ENCODE results near the gene TP53I13. TPM values are rescaled to one million over a fixed set of nuclear protein-coding genes. Genes with fewer than 3 reads are reported as not detected.
"Not testable (repeated sequence)": the region's sequence is repeated elsewhere in the genome, so short reads cannot be mapped to it uniquely, and the experiment has no call there.

The TP53I13 gene, protein sequence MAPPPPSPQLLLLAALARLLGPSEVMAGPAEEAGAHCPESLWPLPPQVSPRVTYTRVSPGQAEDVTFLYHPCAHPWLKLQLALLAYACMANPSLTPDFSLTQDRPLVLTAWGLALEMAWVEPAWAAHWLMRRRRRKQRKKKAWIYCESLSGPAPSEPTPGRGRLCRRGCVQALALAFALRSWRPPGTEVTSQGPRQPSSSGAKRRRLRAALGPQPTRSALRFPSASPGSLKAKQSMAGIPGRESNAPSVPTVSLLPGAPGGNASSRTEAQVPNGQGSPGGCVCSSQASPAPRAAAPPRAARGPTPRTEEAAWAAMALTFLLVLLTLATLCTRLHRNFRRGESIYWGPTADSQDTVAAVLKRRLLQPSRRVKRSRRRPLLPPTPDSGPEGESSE
- total RNA-seq (2014; rRNA removed; shearing (Covaris generic)): 54.9 and 71.5 TPM in 2 replicates
- 96.2 and 112 TPM in 2 replicates for polyA plus RNA-seq (2015; cell fraction: cytosol; rRNA removed)
- 56.2 and 78.7 TPM in 2 replicates for polyA plus RNA-seq (2015; cell fraction: nucleus; rRNA removed)

- DNase-seq (ENCODE audit: low read depth, low spot score): peak; percentile 82
- in situ Hi-C loops (cut with HindIII; ENCODE audit: low pct_unique_long_range_greater_than_20kb, low sequenced_read_pairs): no loop called here
Observed at GRCh38 chr17:29568331-29569244, at the start of gene TP53I13. Gene TP53I13, plus strand, starts transcription at chr17:29568701. Its CDS starts 58 bp downstream, at chr17:29568759.

GRCh38 chr17:29524692-29525091 is 43.8 kb upstream of the TP53I13 start:
- no peak for DNase-seq (ENCODE audit: low read depth, low spot score)
- in situ Hi-C loops (cut with HindIII; ENCODE audit: low pct_unique_long_range_greater_than_20kb, low sequenced_read_pairs): no loop called here

GRCh38 chr17:29526322-29526721 is 42.2 kb upstream of the TP53I13 start:
- in situ Hi-C loops (cut with HindIII; ENCODE audit: low pct_unique_long_range_greater_than_20kb, low sequenced_read_pairs): no loop called here
- DNase-seq (ENCODE audit: low read depth, low spot score): no peak

GRCh38 chr17:29533976-29534375 is 34.5 kb upstream of the TP53I13 start:
- in situ Hi-C loops (cut with HindIII; ENCODE audit: low pct_unique_long_range_greater_than_20kb, low sequenced_read_pairs): no loop called here
- no peak for DNase-seq (ENCODE audit: low read depth, low spot score)

- in situ Hi-C loops (cut with HindIII; ENCODE audit: low pct_unique_long_range_greater_than_20kb, low sequenced_read_pairs): no loop called here
- DNase-seq (ENCODE audit: low read depth, low spot score): no peak
Observed at GRCh38 chr17:29544066-29544465, 24.4 kb upstream of the TP53I13 start.

DNA sequence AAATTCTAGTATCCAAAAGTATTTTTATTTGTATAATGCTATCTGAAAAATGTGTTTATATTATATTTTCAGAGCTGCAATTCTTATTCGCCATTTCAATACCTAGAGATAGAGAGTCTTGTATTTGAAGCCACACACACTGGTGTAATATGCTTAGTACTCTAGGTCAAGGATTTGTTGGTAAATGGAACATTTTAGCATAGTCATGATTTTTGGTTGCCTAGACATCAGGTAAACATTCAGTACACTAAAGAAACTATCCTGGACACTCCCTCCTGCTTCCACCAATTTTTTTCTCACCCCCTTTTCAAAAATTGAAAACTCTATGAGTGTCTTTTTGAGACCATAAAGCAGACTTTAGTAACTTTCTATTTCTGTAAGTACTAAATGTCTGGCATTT is 22.4 kb upstream of the TP53I13 start:
- no peak for DNase-seq (ENCODE audit: low read depth, low spot score)
- in situ Hi-C loops (cut with HindIII; ENCODE audit: low pct_unique_long_range_greater_than_20kb, low sequenced_read_pairs): no loop called here

DNA sequence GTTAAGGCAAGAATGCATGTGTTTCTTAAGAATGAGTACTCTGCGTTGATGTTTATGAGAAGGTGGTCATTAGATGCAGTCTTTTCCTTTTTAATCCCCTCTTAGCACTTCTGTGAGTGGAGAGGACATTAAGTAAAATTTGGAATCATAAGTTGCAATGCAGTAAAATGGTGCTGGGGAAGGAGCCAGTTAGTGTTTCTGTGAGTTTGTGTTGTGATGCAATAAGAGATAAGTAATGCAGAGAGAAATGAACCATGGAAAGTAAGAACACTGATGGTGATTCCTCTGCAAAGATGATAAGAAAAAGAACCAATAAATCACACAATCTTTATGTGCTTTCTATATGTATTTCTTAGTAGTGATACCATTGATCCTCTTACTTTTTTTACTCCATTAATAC is 21.7 kb upstream of the TP53I13 start:
- in situ Hi-C loops (cut with HindIII; ENCODE audit: low pct_unique_long_range_greater_than_20kb, low sequenced_read_pairs): no loop called here
- DNase-seq (ENCODE audit: low read depth, low spot score): no peak

- no peak for DNase-seq (ENCODE audit: low read depth, low spot score)
- in situ Hi-C loops (cut with HindIII; ENCODE audit: low pct_unique_long_range_greater_than_20kb, low sequenced_read_pairs): no loop called here
Observed at GRCh38 chr17:29549177-29549923, 19.2 kb upstream of the TP53I13 start.

- no peak for DNase-seq (ENCODE audit: low read depth, low spot score)
- in situ Hi-C loops (cut with HindIII; ENCODE audit: low pct_unique_long_range_greater_than_20kb, low sequenced_read_pairs): no loop called here
Observed at GRCh38 chr17:29555840-29556239, 12.7 kb upstream of the TP53I13 start.

DNA sequence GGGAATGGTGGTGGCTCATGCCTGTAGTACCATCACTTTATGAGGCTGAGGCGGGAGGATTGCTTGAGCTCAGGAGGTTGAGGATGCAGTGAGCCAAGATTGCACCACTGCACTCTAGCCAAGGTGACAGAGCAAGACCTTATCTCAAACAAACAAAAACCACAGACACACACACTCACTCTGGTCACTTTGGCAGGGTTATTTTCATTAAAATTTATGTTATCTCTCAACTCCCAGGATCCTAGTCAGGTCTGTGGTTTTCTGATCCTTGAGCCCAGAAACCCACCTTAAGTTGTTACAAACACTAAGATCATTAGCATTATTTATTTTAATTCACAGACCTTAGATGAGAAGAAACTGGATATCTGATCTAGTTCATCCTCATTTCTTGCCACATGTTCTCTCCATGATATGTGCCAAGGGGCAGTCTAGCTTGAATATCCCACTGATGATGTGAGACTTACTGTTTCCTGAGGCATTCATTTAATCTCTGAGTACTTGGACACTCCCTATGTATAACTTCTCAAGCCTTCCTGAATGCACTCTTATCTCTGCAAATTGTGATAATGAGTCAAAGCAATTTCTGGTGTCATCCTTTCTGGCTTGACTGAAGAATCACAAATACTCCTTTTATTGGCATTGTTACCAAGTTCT is 11.3 kb upstream of the TP53I13 start:
- no peak for DNase-seq (ENCODE audit: low read depth, low spot score)
- in situ Hi-C loops (cut with HindIII; ENCODE audit: low pct_unique_long_range_greater_than_20kb, low sequenced_read_pairs): no loop called here

- in situ Hi-C loops (cut with HindIII; ENCODE audit: low pct_unique_long_range_greater_than_20kb, low sequenced_read_pairs): no loop called here
Observed at GRCh38 chr17:29557739-29558116, 10.8 kb upstream of the TP53I13 start.

DNA sequence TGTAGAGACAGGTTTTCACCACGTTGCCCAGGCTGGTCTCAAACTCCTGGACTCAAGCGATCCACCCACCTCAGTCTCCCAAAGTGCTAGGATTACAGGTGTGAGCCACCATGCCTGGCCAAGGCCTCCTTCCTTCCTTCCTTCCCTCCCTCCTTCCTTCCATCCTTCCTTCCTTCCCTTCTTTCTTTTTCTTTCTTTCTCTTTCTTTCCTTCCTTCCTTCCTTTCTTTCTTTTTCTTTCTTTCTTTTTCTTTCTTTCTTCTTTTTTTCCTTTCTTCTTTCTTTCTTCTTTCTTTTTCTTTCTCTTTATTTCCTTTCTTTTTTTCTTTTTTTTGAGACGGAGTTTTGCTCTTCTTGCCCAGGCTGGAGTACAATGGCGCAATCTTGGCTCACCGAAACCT is 10.4 kb upstream of the TP53I13 start:
- DNase-seq (ENCODE audit: low read depth, low spot score); in situ Hi-C loops (cut with HindIII; ENCODE audit: low pct_unique_long_range_greater_than_20kb, low sequenced_read_pairs): not testable (repeated sequence)

More at GRCh38 chr17:29557739-29558116, 10.8 kb upstream of the TP53I13 start:
- no peak for DNase-seq (ENCODE audit: low read depth, low spot score)

DNA sequence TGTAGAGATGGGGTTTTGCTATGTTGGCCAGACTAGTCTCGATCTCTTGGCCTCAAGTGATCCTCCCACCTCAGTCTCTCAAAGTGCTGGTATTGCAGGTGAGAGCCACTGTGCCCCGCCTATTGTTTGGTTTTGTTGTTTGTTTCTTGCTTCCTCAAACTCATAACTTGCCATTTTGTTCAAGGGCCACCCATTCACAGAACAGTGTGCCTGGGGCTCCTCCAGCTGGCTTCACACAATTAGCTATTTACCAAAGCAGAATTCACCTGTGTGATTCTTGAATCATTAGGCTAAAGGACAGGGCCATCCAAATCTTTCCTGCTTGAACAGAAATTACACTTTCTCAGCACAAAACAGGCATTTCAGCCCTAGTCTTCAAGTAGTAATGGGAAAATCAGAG is 8.9 kb upstream of the TP53I13 start:
- in situ Hi-C loops (cut with HindIII; ENCODE audit: low pct_unique_long_range_greater_than_20kb, low sequenced_read_pairs): no loop called here

GRCh38 chr17:29560316-29560715 is 8.2 kb upstream of the TP53I13 start:
- DNase-seq (ENCODE audit: low read depth, low spot score): no peak
- in situ Hi-C loops (cut with HindIII; ENCODE audit: low pct_unique_long_range_greater_than_20kb, low sequenced_read_pairs): no loop called here

More for the DNA sequence above, 8.9 kb upstream of the TP53I13 start:
- no peak for DNase-seq (ENCODE audit: low read depth, low spot score)

DNA sequence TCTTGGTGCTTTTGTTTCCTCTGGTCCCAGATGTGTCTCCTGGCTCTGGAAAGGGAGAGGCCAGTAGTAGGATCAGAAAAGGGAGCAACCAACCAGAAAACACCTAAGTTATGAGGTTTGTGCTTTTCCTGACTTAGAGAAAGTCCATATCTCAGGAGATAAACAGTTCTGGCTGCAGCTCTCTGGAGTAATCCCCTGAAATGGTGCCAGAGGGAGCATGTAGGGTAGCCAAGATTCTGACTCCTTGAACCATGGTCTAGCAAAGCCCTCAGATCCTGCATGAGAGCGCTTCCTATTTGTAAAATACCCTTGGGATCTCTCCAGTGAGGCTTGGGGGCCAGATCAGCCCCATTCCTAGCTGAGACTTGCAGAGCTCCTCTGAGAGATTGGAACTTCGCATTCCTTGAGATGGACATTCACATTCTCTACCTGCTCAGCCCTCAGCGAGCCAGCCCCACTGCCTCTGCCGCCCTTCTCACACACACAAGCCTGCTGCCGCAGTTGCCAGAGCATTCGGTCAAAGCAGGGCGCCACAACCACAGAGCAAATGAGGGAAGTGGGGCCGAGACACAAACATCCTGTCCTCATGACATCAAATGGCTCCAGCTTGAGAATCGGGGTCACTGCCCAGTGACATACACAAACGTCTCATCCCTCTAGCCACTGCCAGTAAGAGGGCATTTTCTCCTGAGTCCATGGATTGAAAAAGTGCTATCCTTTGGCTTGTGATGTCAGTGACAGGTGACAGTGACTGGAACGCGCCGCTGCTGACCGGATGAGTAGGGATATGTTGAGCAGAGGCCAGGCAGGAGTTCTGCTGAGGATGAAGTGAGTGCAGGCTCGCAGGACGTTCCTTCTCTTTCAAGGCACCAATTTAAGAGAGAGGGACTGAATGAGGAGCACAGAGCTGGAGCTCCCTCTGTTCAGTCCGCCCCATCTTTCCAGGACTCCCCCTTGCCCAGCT is 6.7 kb upstream of the TP53I13 start:
- in situ Hi-C loops (cut with HindIII; ENCODE audit: low pct_unique_long_range_greater_than_20kb, low sequenced_read_pairs): no loop called here
- DNase-seq (ENCODE audit: low read depth, low spot score): no peak

DNA sequence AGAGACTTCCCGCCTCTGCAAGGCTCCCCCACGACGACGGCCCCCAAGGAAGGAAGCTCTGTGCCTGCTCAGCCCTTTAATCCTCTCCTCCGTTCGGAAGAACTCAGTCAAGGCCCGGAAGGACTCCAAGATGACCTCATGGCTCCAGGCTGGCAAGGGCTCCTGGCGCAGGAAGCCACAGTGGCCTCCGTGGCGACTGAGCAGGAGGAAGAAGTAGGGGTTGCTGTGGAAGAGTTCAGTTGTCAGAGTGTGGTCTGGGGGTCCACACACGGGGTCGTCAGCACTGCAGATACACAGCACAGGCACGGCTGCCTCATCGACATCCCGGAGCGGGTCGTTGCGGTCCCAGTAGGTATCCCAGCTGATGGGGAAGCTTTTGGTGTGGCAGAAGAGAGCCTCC is 5.9 kb upstream of the TP53I13 start:
- DNase-seq (ENCODE audit: low read depth, low spot score): no peak

More for the DNA sequence above, 5.9 kb upstream of the TP53I13 start:
- in situ Hi-C loops (cut with HindIII; ENCODE audit: low pct_unique_long_range_greater_than_20kb, low sequenced_read_pairs): no loop called here

Data from SK-MEL-5 (cell line).